Measurements from ENCODE around the gene HSD11B1. TPM values are rescaled to one million over a fixed set of nuclear protein-coding genes. Genes with fewer than 3 reads are reported as not detected.

Gene HSD11B1
- total RNA-seq (2021): 0.41 TPM in 1 of 3 replicates, not detected in the others
- not detected for Bru-seq, nascent RNA
- long read RNA-seq, experiment 1: 0 reads
- long read RNA-seq, experiment 2: 0 reads
- long read RNA-seq, experiment 3: 0 reads

GRCh38 chr1:209704584-209704983 lies at the start of gene HSD11B1:
Gene HSD11B1 (plus strand): TSS chr1:209704846. CDS start chr1:209704943, 97 bp downstream.
- Mint-ChIP-seq H3K4me1 (peaks cover 9% of the 10 kb centered on the region), H3K27me3 (ENCODE audit: low read depth) (no peaks in the 10 kb centered on the region; the same call in 1 of the 2 replicates), H3K36me3 (no peaks in the 10 kb centered on the region), H3K9me3 (no peaks in the 10 kb centered on the region), H3K27ac (no peak within 1 kb of the TSS), H3K4me3 (no peak within 1 kb of the TSS)
- no peak for DNase-seq (ENCODE audit: low spot score)
- ChIA-PET CTCF (interaction anchor here (0.6 to 1.1 kb wide), 2 partner anchors 165 to 191 kb away, joined by 3 read pairs; no protein-coding TSS in a partner anchor), POLR2A (no interaction called here)
- TF ChIP-seq IRF2 (CRISPR knock-in tag; IDR thresholded peaks at IDR 0.05; ENCODE audit: borderline replicate concordance, low read depth): no peak
- no peak for TF ChIP-seq ZMAT4 (CRISPR knock-in tag; IDR thresholded peaks at IDR 0.05)
- no peak for TF ChIP-seq E2F1 (CRISPR knock-in tag; IDR thresholded peaks at IDR 0.05)
- TF ChIP-seq CREB1 (CRISPR knock-in tag; IDR thresholded peaks at IDR 0.05): no peak
- TF ChIP-seq, protein P1, sequence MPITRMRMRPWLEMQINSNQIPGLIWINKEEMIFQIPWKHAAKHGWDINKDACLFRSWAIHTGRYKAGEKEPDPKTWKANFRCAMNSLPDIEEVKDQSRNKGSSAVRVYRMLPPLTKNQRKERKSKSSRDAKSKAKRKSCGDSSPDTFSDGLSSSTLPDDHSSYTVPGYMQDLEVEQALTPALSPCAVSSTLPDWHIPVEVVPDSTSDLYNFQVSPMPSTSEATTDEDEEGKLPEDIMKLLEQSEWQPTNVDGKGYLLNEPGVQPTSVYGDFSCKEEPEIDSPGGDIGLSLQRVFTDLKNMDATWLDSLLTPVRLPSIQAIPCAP (CRISPR knock-in tag; IDR thresholded peaks at IDR 0.05): no peak
- TF ChIP-seq PRDM15 (CRISPR knock-in tag; IDR thresholded peaks at IDR 0.05): no peak
- no peak for TF ChIP-seq TP53 (CRISPR knock-in tag; IDR thresholded peaks at IDR 0.05)
- TF ChIP-seq GABPB1 (CRISPR knock-in tag; IDR thresholded peaks at IDR 0.05): no peak
- no peak for TF ChIP-seq NR3C1 (CRISPR knock-in tag; conservative IDR thresholded peaks at IDR 0.05; ENCODE audit: low read depth)
- no peak for TF ChIP-seq CREM (CRISPR knock-in tag; IDR thresholded peaks at IDR 0.05)
- no peak for TF ChIP-seq GTF2I (CRISPR knock-in tag; conservative IDR thresholded peaks at IDR 0.05)
- no peak for TF ChIP-seq ERG (CRISPR knock-in tag; IDR thresholded peaks at IDR 0.05)
- no peak for TF ChIP-seq ZNF423 (CRISPR knock-in tag; IDR thresholded peaks at IDR 0.05)
- no peak for TF ChIP-seq MAX (CRISPR knock-in tag; IDR thresholded peaks at IDR 0.05)
- TF ChIP-seq, protein P2, sequence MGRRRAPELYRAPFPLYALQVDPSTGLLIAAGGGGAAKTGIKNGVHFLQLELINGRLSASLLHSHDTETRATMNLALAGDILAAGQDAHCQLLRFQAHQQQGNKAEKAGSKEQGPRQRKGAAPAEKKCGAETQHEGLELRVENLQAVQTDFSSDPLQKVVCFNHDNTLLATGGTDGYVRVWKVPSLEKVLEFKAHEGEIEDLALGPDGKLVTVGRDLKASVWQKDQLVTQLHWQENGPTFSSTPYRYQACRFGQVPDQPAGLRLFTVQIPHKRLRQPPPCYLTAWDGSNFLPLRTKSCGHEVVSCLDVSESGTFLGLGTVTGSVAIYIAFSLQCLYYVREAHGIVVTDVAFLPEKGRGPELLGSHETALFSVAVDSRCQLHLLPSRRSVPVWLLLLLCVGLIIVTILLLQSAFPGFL (CRISPR knock-in tag; IDR thresholded peaks at IDR 0.05; ENCODE audit: borderline replicate concordance): no peak
- no peak for TF ChIP-seq TCF7 (CRISPR knock-in tag; IDR thresholded peaks at IDR 0.05; ENCODE audit: low read depth)
- no peak for ATAC-seq
